Activated effector memory CD4-positive, alpha-beta T cell treated with Interleukin-2 at 50 U/mL for 16 hours (primary cell): ENCODE data around the gene MGST2.

Source experiments
- DNase-seq: peaks from one replicate; pipeline ENCODE4 v3.0.0-alpha.2; 2020

The MGST2 gene

DNA sequence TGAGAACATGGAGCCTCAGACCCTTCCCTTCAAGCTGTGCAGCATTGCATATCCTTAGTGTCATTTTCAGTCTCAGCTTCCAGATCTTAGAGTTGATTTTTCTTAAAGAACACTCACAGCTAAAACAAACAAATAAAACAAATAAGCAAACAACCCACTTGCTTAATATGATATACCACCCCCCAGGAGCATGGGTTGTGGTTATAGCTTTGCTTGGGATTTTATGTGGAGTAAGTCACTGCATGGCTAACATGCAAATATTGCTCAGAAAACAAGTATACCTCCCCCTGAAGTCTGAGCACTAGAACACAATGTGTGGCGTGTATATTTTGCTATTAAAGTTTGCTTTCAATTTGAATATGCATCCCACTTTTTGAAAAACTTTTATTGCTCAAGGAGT lies 78.6 kb downstream of the MGST2 start:
- no peak for DNase-seq

DNA sequence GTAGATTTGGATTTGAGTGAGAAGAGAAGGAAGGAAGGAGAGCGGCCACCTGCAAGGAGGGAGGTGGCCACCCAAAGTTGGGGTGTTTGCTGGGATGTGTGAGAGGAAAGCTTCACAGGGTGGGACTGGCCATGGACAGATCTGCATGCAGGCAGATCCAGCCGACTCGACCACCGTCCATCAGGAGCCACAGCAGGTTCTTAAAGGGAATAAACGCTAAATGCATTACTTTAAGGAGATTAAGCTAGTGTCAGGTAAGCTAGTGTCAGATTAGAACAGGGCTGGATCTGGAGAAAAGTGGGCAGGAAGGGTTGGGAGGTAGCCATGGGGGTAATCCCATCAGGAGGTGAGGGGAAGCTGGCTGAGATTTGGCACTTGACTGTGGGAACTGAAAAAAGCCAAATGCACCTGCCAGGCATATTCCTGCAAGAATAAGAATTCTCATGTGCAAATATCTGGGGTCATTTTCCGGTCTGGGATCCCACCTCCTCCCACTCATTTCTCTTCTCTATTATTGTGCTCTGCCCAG lies 79.6 kb downstream of the MGST2 start:
- no peak for DNase-seq

DNA sequence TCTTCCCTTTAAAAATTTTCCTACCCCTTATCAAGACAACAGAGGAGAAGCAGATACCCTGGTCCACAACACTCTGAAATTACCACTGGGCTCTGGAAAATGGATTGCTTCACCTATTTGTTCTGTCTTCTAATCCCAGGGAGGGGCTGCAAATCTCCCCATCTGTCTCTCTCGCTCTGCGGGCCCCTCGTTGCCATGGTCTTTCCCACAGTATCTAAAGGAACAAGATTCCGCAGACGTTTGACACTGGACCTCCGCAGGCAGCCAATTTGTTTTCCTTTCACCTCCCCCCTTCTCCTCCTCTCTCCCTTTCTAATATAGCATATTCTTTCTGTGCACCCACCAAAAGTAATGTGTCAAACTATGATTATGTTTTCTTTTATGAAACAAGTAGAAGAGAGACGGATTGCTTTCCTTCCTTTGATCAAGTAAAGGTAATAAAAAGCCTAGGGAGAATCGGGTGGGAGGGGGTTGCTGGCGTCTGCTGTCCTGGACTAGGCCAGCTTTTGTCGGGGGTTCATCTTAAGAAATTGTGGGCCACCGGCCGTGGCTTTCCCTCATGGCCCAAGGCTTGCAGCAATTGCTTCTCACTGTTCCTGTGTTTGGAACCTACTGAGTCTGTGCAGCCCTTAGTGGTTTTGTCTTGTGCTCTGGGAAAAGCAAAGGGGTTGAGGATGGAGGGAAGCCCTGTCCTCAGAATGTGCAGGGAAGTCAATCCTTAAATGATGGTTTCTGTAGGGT lies 81.0 kb downstream of the MGST2 start:
- DNase-seq: no peak

GRCh38 chr4:139749338-139749737 lies 83.7 kb downstream of the MGST2 start:
- DNase-seq: no peak

DNA sequence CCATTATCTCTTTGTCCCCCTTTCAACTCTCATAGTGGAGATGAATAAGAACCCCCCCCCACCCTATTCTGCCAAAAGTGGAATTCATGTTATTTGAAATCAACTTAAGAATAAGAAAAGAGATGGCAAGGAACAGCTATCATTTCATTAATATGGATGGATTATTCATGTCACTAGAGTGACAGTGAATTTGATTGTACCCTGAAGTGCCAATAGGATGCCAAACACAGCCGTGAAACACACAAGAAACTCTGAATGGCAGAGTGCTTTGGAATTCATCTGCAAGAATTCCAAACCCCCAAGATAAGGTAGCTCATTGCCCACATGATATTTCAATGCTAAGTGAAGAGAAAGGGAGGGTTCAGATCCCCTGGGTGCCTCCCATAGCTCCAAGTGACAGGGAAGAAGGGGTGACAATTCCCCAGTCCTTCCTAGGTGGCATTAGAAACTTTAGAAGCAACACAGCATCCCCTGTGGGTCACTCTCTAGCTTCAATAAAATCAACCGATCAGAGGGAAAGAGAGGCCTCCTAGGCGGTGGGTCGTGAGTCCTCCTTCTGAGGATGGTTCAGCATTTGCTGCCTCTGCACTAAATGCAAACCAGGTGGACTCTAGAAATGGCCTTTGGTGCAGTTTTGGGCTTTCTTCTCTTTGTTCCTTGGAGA lies 84.3 kb downstream of the MGST2 start:
- no peak for DNase-seq

DNA sequence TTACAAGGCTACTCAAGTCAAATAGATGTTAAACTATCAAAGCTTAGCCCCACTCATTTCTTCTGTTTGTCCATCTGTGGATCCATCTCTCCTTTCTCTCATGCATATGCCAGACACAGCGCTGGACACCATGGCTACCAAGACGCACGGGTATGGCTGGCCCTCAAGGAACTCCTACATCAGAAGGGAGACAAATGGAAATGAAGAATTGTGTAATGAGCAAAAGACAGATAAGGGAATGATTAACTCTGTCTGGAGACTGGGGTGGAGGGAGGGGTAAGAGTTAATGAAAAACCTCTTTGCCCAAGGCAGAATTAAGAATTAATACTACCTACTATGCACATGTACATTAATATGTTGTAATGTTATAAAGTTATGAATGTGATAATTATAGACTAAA lies 88.1 kb downstream of the MGST2 start:
- DNase-seq: no peak
